HG02938 (cell line): ENCODE results near the gene FAM163A.

ENCODE experiments used
- ATAC-seq: cut with Tn5 transposase; IDR thresholded peaks from one replicate; pipeline ENCODE4 v1.9.1; 2021; ENCODE audit warnings: mild to moderate bottlenecking, moderate library complexity; ENCODE audit not compliant: unreplicated experiment

FAM163A gene

DNA sequence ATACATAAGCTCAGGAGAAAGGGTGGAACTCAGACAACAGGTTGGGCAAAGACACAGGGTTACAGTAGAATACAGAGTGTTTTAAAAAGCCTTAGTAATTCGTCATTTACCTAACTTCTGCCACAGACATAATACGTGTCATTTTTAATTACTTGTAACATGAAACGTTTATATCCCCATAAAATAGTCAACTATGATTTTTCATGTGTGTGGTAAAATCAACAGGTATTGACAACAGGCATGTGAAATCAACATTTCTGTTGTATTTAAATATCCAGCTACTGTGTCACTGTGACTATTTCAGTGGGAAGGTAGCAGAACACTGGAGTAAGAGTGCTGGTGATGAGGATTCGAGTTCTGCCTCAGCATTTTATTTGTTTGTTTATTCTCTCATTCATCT lies 5.7 kb downstream of the FAM163A start:
- ATAC-seq: no peak

DNA sequence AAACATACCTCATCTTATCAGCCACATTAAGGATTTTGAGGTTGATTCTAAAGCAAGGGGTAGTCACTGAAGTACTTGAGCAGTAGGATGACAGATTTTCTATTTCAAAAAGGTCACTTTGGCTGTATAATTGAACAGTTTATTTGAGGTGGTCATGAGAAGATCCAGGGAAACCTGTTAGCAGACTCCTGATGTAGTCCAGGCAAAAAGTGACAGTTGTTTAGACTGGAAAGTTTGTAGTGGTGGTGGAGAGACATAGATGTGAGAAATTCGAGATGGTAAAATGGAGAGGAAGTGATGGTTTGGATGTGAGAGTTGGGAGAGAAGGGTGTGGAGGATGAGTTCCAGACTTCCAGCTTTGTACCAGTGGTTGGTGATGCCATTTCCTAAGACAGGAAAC lies 7.5 kb downstream of the FAM163A start:
- no peak for ATAC-seq

DNA sequence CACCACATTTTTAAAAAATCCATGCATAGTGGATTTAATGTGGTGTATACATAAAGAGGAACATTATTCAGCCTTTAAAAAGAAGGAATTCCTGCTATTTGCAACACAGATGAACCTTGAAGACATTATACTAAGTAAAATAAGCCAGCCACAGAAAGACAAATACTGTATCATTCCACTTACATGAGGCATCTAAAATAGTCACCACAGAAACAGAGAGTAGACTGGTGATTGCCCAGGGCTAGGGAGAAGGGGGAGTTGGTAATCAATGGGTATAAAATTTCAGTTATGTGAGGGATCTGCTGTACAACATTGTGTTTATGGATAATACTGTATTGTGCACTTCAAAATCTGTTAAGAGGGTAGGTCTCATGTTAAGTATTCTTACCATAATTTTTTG lies 10.0 kb downstream of the FAM163A start:
- no peak for ATAC-seq

DNA sequence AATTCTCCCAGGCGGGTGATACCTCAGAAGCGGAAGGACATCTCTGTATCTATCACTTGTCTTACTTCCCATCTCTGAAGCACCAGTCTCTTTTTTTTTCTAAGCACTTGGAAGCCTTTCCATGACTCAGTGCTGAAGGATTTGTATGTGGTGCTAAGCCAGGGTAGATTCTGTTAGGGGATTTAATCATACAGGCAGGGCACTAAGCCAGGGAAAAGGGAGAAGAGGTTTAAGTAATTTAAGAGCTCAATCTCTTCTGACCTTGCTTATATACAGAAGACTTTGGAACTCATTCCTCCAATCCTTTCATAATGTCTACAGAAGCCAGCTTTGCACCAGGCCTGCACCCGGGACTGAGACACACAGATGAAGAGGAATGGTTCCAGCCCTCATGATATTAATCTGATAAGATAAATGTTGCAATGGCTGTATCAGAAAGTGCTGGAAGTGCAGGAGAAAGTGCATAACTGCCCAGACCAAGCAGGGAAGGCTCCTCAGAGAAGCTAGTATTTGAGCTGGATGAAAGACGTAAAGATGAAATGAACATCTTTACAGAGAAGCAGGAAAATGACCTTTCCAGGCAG lies 11.0 kb downstream of the FAM163A start:
- ATAC-seq: no peak

DNA sequence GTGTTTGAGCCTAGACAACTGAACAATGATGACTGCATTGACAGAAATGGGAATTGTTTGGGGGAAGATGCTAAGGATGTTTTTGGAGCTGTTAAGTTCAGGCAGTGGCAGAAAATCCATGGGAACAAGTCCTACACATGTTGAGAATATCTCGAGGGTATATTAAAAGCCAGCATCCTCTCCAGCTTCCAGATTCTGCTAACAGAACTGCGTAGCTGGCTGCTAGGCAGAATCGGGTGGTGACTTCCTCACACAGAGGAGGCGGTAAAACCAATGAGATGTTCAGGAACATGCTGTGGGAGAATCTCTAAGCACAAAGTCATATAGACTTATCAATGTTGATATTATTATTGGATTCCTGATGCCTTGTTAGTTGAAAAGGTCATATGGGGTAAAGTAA lies 14.8 kb downstream of the FAM163A start:
- ATAC-seq: no peak

DNA sequence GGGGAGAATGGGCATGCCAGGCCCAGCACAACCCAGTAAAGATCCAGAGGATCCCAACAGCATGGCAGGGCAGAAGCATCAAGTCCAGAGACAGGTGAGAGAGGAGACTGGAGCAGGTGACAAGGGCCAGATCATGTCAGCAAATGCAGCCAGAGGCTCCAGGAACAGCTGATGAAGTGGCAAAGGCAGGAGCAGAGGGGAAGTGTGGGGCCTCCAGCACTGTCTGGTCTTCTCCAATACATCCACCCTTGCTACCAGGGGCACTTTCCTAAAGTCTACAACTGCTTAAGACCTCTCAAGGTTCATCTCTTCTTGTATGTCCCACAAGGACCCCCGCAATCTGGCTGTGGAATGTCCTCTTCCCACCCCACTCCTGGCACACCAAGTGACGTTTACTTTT lies 17.4 kb downstream of the FAM163A start:
- ATAC-seq: no peak

DNA sequence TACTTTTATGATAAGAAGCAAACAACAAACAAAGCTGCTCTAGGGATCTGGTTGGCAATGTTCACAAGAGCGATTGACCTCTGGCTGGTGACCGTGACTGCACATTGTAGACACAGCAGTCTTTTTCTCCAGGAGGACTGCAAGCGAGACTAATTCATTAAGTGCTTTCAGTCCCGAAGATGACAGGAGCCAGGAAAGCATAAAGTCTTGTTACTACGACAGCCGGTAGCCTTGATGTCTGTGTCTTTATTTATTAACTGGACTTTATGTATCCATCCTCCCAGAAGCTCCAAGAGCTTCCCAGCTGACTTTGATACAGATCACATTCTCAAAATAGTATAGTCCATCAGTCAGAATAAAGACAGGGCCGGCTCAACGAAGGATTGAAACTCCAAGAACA lies 18.2 kb downstream of the FAM163A start:
- no peak for ATAC-seq

DNA sequence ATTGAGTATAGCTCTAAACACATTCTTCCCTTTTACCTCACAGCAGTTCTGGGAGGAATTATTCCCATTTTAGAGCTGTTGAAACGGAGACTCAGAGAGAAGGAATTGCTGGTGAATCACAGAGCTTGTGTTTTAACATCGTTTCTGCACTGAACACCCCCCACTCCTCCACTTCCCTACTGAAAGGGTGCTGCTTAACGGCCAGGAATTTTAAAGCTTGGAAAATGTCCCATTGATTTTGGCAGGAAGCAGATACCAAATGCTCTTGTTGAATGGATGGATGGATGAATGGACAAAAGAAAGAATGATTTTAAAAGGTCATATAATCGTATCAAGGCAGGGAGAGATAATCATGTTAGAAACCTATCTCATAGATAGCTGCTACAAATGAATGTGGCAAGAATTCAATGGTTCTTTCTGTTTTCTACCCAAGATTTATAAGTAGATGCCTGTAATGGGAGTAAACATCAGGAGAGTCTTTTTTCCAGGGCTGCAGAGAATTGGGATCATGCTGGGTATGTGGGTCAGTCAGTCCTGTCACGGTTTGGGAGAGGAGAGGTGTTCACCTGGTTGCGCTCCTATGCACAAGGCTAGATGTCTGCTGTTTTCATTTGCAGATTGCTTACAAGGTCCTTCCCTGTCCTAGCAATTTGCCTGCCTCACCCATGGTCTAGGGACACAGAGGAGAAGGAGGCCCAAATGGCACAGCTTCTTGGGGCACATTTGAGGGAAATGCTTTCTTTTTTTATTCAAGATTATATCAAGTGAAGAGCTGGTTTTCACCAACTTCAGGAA lies 19.0 kb downstream of the FAM163A start:
- no peak for ATAC-seq

DNA sequence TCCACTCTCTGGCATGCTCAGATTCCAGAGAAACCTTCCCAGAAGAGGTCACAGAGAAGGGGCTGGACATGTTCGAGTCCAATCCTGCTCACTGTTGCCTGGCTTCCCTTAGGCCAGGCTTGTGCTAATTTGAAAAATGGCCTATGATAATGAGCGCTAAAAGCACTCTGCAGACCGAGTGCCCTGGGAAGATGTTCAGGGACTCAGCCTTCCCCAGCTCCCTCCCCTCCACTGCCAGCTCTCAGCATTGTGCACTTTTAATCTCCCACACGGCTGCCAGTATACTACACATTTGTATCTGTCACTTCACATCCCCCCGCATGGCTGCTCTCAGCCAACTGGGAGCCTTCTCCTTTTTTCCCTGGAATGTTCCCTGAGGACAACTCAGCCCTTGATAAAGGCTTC lies 24.1 kb downstream of the FAM163A start:
- ATAC-seq: no peak

DNA sequence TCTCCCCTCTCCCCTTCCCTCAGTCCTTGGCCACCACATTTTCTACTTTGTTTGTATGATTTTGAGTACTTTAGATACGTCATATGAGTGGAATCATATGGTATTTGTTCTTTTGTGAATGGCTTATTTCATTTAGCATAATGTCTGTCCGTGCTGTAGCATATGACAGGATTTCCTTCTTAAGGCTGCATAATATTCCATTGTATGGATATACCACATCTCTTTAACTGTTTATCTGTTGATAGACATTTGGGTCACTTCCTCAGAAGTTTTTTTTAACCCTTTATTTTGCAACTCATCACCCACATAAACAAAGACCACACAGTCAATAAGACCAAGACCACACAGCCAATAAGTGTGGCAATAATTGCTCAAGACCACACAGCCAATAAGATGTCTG lies 24.9 kb downstream of the FAM163A start:
- no peak for ATAC-seq

DNA sequence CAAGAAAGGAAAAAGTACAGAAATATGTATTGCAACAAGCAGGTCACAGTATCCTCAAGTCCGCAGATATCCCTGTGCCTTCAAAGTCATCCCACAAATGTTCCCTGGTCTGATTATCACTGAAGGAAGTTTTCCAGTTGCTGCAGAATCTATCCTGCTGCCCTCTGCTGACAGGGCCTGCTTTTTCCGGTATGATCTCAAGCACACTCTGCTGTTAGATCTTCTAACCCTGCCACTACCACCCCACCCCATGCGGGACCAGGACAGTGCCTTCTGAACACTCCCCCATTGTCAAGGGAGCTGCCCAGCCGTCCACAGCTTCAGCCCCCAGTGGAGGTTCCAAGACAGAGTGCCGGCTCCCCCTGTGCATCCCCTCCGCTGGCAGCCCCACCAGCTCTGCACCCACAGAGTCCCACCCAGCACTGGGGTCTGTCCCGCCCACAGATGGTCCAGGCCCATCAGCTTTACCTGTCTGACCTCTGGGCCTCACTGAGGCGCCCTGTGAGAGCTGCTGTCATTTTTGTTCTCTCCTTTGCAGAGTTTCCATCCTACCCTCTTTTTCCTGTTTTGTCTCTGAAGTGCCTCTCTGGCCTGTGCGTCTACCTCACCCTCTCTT lies 27.9 kb downstream of the FAM163A start:
- ATAC-seq: no peak

DNA sequence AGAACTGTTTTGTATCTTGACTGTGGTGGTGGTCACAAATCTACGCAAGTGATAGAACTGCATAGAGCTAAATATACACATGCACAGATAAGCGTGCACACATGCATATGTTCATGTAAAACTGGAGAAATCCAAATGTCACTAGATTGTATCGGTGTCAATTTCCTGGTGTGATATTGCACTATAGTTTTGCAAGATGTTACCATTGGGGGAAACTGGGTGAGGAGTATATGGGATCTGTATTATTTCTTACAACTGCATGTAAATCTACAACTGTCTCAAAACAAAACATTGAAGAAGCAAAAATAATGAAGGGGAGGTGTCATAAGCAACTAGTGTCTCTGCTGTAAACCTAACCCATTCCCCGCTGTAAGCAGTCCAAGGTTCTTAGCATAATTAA lies 30.2 kb downstream of the FAM163A start:
- no peak for ATAC-seq

DNA sequence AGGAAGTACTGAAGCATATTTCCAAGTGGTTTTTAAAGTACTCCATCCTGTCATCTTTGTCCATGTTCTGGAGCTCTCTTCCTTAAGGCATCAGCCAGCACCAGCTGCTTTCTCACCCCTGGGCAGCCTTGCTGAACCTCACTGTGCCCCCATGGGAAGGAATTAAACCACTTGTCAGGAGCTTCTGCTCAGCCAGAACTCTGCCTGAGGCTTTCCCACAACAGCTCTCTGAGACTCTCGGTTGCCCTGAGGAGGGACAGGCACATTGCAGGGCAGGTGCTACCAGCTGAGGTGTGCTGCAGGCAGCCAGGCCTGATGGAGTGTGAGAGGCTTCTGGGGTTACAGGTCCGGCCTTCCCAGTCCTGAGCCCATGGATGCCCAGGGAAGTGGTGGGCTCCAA lies 30.9 kb downstream of the FAM163A start:
- ATAC-seq: no peak

DNA sequence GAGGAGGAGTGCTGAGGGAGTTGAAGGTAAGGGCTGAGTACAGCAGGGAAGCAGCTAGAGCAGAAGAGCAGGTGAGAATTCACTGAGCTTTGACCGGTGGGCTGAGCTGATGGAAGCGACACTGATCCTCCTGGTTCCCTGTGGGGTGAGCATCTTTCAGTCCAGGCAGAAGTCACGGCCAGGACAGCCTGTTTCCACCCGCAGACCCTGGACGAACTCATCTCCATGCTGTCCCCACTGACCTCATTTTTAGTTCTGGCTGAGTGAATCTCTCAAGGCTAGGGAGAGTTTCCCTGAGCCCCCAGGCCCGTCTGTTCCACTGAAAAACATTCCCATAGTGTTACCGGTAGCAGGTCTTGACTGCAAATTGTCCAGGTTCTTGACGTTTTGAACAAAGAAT lies 31.5 kb downstream of the FAM163A start:
- ATAC-seq: no peak

DNA sequence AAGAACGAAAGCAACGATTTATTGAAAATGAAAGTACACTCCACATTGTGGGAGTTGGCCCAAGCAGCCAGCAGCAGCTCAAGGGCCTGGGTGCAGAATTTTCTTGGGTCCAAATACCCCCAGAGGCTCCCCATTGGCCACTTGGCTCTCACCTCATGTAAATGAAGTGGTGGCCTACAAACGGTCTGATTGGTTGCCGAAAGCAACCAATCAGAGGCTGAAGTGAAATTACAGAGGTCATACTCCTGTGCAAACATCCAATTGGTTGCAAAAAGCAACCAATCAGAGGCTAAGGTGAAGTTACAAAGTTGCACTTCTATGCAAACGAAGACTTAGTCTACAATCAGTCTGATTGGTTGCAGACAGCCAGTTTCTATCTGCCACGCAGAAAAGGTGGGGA lies 31.9 kb downstream of the FAM163A start:
- no peak for ATAC-seq

DNA sequence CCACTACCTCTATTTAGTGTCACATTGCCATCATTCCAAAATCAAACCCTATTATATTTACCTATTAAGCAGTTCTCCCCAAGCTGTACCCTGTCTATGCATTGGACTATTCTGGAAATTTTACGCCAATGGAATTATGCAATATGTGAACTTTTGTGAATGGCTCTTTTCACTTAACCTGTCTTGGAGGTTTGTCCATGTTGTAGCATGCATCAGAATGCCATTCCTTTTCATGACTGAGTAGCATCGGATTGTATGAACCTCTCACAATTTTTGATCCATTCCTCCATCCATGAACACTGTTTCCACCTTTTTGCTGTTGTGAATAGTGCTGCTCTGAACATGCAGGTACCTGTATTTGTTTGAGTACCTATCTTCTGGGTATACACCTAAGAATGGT lies 33.7 kb downstream of the FAM163A start:
- ATAC-seq: no peak

DNA sequence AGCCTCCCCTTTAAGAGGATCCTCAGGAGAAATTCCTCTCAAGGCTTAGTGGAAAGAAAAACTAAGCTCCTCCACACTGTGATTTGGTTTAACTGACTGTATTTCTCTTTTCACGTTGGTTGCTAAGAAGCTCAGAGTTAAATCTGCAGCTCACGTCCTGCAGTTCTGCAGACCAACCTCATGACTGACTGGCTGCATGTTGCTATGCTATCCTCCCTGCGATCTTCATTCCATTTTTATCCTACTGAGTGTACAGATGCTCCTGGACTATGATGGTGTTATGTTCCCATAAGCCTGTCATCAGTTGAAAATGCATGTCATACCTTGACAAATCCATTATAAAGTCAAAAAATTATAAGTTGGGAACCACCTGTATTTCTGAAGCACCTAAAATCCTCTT lies 34.6 kb downstream of the FAM163A start:
- ATAC-seq: no peak

DNA sequence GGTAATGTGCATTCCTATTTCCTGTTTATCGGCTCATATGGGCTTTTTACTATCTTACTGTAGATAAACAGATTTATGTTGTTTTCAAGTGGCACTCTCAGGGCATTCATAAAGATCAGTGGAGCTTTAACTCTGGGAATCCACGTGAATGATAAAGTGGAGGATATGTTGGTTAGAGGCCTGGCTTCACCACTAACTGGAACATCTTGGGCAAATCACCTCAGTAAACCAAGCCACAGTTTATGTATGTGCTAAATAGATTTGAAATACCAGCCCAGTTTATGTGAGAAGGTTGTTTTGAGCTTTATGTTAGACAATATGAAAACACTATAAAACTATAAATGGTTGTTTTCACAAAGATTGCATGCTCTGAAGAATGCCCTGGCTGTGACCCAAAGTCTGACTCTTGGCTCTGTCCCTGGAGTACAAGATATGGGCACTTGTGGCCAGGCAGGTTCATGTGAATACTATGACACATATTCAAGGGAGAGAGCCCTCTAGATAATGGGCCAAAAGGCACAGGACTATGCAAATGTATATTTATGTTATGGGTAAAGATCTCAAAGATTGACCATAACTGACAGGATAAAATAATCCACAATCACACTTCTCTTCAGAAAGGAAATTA lies 36.7 kb downstream of the FAM163A start:
- no peak for ATAC-seq

DNA sequence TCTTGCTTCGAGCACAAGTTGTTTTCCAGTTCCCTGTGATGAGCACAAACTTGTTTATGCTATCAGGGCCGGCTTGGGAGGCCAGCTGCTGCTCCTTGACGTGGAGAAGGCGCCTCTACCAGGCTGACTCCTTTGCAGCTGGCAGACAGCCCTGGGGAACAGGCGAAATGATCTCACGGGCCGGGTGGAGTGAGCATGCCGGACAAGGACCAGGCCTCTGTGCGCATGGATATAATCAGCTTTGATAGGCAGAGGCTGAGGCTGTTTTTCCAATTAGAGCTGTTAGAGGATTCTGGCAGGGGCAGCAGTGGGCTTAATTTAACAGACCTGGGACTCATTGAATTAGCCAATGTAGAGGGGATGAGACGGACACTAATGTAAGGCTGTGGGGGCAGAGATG lies 38.9 kb downstream of the FAM163A start:
- ATAC-seq: no peak

DNA sequence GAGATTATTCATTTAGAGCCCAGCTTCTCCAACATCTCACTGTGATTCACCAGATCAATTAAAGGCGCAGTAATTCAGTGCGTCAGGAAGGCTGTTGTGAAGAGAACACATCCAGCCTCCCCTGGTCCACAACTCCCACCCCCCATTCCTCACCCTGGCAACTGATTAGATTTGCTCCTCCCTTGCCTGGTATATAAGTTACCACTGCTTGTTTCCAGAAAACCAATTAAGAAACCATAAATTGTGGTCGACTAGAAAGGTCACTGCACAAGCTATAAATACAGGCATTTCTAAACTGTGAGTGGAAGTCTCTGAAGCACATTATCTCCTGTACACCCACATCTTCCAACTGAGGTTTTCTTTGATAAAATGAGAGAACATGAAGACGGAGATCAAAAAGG lies 41.9 kb downstream of the FAM163A start:
- no peak for ATAC-seq

DNA sequence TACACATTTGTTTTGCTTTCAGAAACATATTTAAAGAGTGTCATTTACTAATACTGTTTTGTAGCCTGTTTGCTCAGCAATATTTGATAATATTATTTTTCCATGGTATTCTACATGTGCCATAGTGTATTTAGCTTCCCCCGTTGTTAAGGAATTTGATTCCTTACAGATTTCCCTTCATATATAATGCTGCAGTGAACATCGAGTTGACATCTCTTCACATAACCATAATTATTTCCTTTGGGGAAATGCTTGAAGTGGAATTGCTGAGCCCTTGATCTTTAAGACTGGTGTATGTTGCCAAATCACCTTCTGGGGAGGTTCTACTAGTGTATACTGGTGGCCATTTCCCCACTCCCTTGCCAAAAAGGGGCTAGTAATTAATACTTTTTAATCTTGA lies 42.6 kb downstream of the FAM163A start:
- ATAC-seq: no peak
